KMS-11 (cell line): ENCODE data around the gene FBXO11.

Experiments used
- H2AFZ ChIP-seq: fragments of 200-600 bp; sonication (generic); 2 replicates; pipeline ENCODE4 v1.6.1; 2016; ENCODE audit warnings: antibody characterized with exemption, mixed run types, low read depth
- H3K27ac ChIP-seq: fragments of 200-600 bp; sonication (generic); 2 replicates; pipeline ENCODE4 v1.6.1; 2016; ENCODE audit warnings: mild to moderate bottlenecking, mixed run types
- H3K27me3 ChIP-seq: fragments of 200-600 bp; sonication (generic); 2 replicates; pipeline ENCODE4 v1.6.1; 2017; ENCODE audit warnings: mild to moderate bottlenecking, low read depth, mixed run types, moderate library complexity; ENCODE audit not compliant: insufficient read depth
- H3K36me3 ChIP-seq: fragments of 200-600 bp; sonication (generic); 2 replicates; pipeline ENCODE4 v1.6.1; 2017; ENCODE audit warnings: mild to moderate bottlenecking, mixed run types; ENCODE audit not compliant: insufficient read depth
- H3K4me1 ChIP-seq: fragments of 200-600 bp; sonication (generic); 2 replicates; pipeline ENCODE4 v1.6.1; 2016; ENCODE audit warnings: mild to moderate bottlenecking, low read depth, mixed run types; ENCODE audit not compliant: poor library complexity, severe bottlenecking
- H3K4me2 ChIP-seq: fragments of 200-600 bp; sonication (generic); 2 replicates; pipeline ENCODE4 v1.7.0; 2016; ENCODE audit warnings: mild to moderate bottlenecking, mixed run types
- H3K4me3 ChIP-seq: fragments of 200-600 bp; sonication (generic); IDR thresholded peaks from 2 replicates; pipeline ENCODE4 v1.6.1; 2017; ENCODE audit warnings: low read depth, low read length, mixed read lengths; ENCODE audit not compliant: insufficient read depth
- H3K79me2 ChIP-seq: fragments of 200-600 bp; sonication (generic); 2 replicates; pipeline ENCODE4 v1.6.1; 2016; ENCODE audit warnings: low read depth, mixed run types; ENCODE audit not compliant: insufficient read depth
- H3K9ac ChIP-seq: fragments of 200-600 bp; sonication (generic); 2 replicates; pipeline ENCODE4 v1.6.1; 2016; ENCODE audit warnings: mild to moderate bottlenecking, mixed run types
- H4K20me1 ChIP-seq: fragments of 200-600 bp; sonication (generic); 2 replicates; pipeline ENCODE4 v1.6.1; 2016; ENCODE audit warnings: mild to moderate bottlenecking, mixed run types; ENCODE audit not compliant: insufficient read depth
- CTCF ChIP-seq: fragments of 200-600 bp; sonication (generic); conservative IDR thresholded peaks from 2 replicates; pipeline ENCODE4 v1.6.1; 2017; ENCODE audit warnings: low read depth, mild to moderate bottlenecking, antibody characterized with exemption, low read length, moderate library complexity, mixed read lengths

Gene FBXO11

GRCh38 chr2:47941936-47942335, 35.6 kb upstream of the FBXO11 start:
- Histone ChIP-seq H3K9ac (no peak overlapping the region), H2AFZ (no peak overlapping the region), H3K4me3 (no peak overlapping the region), H4K20me1 (no peaks in the 10 kb centered on the region), H3K79me2 (no peaks in the 10 kb centered on the region), H3K27me3 (no peaks in the 10 kb centered on the region), H3K4me1 (no peaks in the 10 kb centered on the region), H3K4me2 (no peak overlapping the region), H3K36me3 (no peaks in the 10 kb centered on the region), H3K27ac (no peak overlapping the region)
- TF ChIP-seq CTCF, result no peak

GRCh38 chr2:47937677-47938076, 31.4 kb upstream of the FBXO11 start:
- no peaks in the 10 kb centered on the region for H3K36me3 ChIP-seq
- H3K27me3 ChIP-seq, result no peaks in the 10 kb centered on the region
- H3K9ac ChIP-seq, result no peak overlapping the region
- no peak for TF ChIP-seq CTCF
- H3K4me2 ChIP-seq, result no peak overlapping the region
- H3K27ac ChIP-seq, result no peak overlapping the region
- H3K79me2 ChIP-seq, result no peaks in the 10 kb centered on the region
- H2AFZ ChIP-seq, result no peak overlapping the region
- no peak overlapping the region for H3K4me3 ChIP-seq
- no peaks in the 10 kb centered on the region for H3K4me1 ChIP-seq
- no peaks in the 10 kb centered on the region for H4K20me1 ChIP-seq

- Histone ChIP-seq H4K20me1 (no peaks in the 10 kb centered on the region), H2AFZ (no peak overlapping the region), H3K36me3 (no peaks in the 10 kb centered on the region), H3K4me3 (no peak overlapping the region), H3K27me3 (no peaks in the 10 kb centered on the region), H3K79me2 (no peaks in the 10 kb centered on the region), H3K27ac (no peak overlapping the region), H3K9ac (no peak overlapping the region), H3K4me2 (no peak overlapping the region), H3K4me1 (no peaks in the 10 kb centered on the region)
- TF ChIP-seq CTCF, result no peak
Observed at GRCh38 chr2:47935071-47935470, 28.8 kb upstream of the FBXO11 start.

GRCh38 chr2:47918043-47918442, 11.7 kb upstream of the FBXO11 start:
- H3K36me3 ChIP-seq, result no peaks in the 10 kb centered on the region
- no peaks in the 10 kb centered on the region for H3K27me3 ChIP-seq
- no peak overlapping the region for H3K4me3 ChIP-seq
- no peak for TF ChIP-seq CTCF
- H3K4me2 ChIP-seq, result no peak overlapping the region
- no peaks in the 10 kb centered on the region for H3K79me2 ChIP-seq
- H3K27ac ChIP-seq, result no peak overlapping the region
- no peaks in the 10 kb centered on the region for H3K4me1 ChIP-seq
- H3K9ac ChIP-seq, result no peak overlapping the region
- H4K20me1 ChIP-seq, result no peaks in the 10 kb centered on the region
- no peak overlapping the region for H2AFZ ChIP-seq
